ENCODE data around the gene LYRM4. TPM values are rescaled to one million over a fixed set of nuclear protein-coding genes. Genes with fewer than 3 reads are reported as not detected.

The LYRM4 gene
- total RNA-seq, 1 experiment from 2014 or later: 44.3 TPM

DNA sequence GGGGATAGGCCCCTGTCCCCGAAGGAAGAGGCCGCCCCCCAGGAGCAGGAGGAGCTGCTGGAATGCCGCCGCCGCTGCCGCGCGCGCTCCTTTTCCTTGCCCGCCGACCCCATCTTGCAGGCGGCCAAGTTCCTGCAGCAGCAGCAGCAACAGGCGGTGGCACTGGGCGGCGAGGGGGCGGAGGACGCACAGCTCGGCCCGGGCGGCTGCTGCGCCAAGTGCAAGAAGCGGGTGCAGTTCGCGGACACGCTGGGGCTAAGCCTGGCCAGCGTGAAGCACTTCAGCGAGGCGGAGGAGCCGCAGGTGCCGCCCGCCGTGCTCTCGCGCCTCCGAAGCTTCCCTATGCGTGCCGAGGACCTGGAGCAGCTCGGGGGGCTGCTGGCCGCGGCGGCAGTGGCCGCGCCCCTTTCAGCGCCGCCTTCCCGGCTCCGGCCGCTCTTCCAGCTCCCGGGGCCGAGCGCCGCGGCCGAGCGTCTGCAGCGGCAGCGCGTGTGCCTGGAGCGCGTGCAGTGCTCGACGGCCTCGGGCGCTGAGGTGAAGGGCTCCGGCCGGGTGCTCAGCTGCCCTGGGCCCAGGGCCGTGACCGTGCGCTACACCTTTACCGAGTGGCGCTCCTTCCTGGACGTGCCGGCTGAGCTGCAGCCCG is 175.0 kb downstream of the LYRM4 start:
- no peak for TF ChIP-seq CTCF (conservative IDR thresholded peaks at IDR 0.05)
- H4K8ac ChIP-seq (replicated peaks; ENCODE audit: insufficient read length, low read depth, low read length): no peak overlapping the region
- no peak overlapping the region for H2BK12ac ChIP-seq (ENCODE audit: insufficient read length, low read depth, low read length)
- H3K27ac Mint-ChIP-seq: no peak overlapping the region
- H3K9ac ChIP-seq (ENCODE audit: extremely low read depth, insufficient read length, low read length): no peak overlapping the region
- no peak overlapping the region for H2AFZ ChIP-seq (ENCODE audit: low read length)
- no peak overlapping the region for H3T11ph ChIP-seq (ENCODE audit: low read length)
- H3K9me3 Mint-ChIP-seq: peaks cover 2 to 8% of the 10 kb centered on the region in 2 experiments; a peak in 2 of 5 replicates
- no peak overlapping the region for H4K5ac ChIP-seq (ENCODE audit: insufficient read length, low read depth, low read length)
- peaks cover 0 to 4% (median 0%) of the 10 kb centered on the region in 3 experiments; a peak in 1 of 7 replicates for H3K36me3 Mint-ChIP-seq (ENCODE audit: insufficient read depth in 1 of 3, low read depth in 3 of 3)
- no peak overlapping the region for H2BK20ac ChIP-seq (ENCODE audit: low read depth, low read length, poor library complexity, severe bottlenecking)
- no peaks in the 10 kb centered on the region for H4K20me1 ChIP-seq (ENCODE audit: control insufficient read depth, insufficient read depth, insufficient read length)
- H2BK120ac ChIP-seq (ENCODE audit: low read depth, low read length, poor library complexity, severe bottlenecking): no peak overlapping the region
- no peaks in the 10 kb centered on the region for H3K9me3 ChIP-seq (ENCODE audit: control insufficient read depth, low read depth, low read length)
- no peaks in the 10 kb centered on the region for H3K4me1 ChIP-seq (ENCODE audit: insufficient read depth, low read length)
- peaks cover 85% of the 10 kb centered on the region for H3K27me3 Mint-ChIP-seq (ENCODE audit: low read depth)
- H2AK5ac ChIP-seq (ENCODE audit: insufficient read length, low read length): no peak overlapping the region
- H3K4me3 Mint-ChIP-seq: peak overlapping the region; percentile 56 to 62
- DNase-seq: peak; percentile 65
- peak overlapping the region; percentile 62 for H3K4me2 ChIP-seq (ENCODE audit: insufficient read depth, insufficient read length, low read length)
- H3K27ac ChIP-seq (ENCODE audit: insufficient read length, low read depth, low read length): no peak overlapping the region
- H3K23ac ChIP-seq (ENCODE audit: insufficient read length, low read depth, low read length): no peak overlapping the region
- no peaks in the 10 kb centered on the region for H3K79me1 ChIP-seq (ENCODE audit: insufficient read depth, low read depth, low read length, poor library complexity, severe bottlenecking)
- no peaks in the 10 kb centered on the region for H3K79me2 ChIP-seq (ENCODE audit: insufficient read depth, low read length)
- H4K91ac ChIP-seq (ENCODE audit: insufficient read length, low read depth, low read length): no peak overlapping the region
- H3K18ac ChIP-seq (ENCODE audit: insufficient read length, low read depth, low read length): no peak overlapping the region
- no peak overlapping the region for H3K56ac ChIP-seq (ENCODE audit: insufficient read length, low read depth, low read length)
- H3K23me2 ChIP-seq (ENCODE audit: insufficient read length, low read depth, low read length, poor library complexity, severe bottlenecking): peaks cover 23% of the 10 kb centered on the region
- H2BK15ac ChIP-seq (ENCODE audit: low read depth, low read length): no peak overlapping the region
- whole genome bisulfite sequencing (ENCODE audit: extremely low coverage, insufficient read length, low lambda C conversion rate): no CpG with 5 or more reads among the region's 74 CpGs
- H3K4me1 Mint-ChIP-seq: peaks cover 11 to 12% of the 10 kb centered on the region in 2 experiments
- H3K27me3 ChIP-seq (ENCODE audit: insufficient read depth, low read length): peaks cover 29% of the 10 kb centered on the region; the same call in 1 of the 2 replicates
- H2BK5ac ChIP-seq (ENCODE audit: insufficient read length, low read length): no peak overlapping the region
- H3K4ac ChIP-seq (ENCODE audit: low read depth, low read length): no peak overlapping the region
- peak overlapping the region; percentile 78 for H3K14ac ChIP-seq (ENCODE audit: insufficient read depth, low read length)

Data from H9 (cell line).